ENCODE results near the gene KCNH1. TPM values are rescaled to one million over a fixed set of nuclear protein-coding genes. Genes with fewer than 3 reads are reported as not detected.

The KCNH1 gene
- total RNA-seq, 1 experiment from 2014 or later, result 0.17 TPM

GRCh38 chr1:210748796-210749195 lies 385.2 kb downstream of the KCNH1 start (continued):
- TF ChIP-seq E2F4 (CRISPR knock-in tag; IDR thresholded peaks at IDR 0.05; ENCODE audit: borderline replicate concordance, low read depth) (no peak), CBFB (CRISPR knock-in tag; IDR thresholded peaks at IDR 0.05; ENCODE audit: low read depth) (no peak), ZNF423 (CRISPR knock-in tag; IDR thresholded peaks at IDR 0.05) (no peak), ZNF671 (CRISPR knock-in tag; IDR thresholded peaks at IDR 0.05) (no peak), PREB (CRISPR knock-in tag; IDR thresholded peaks at IDR 0.05; ENCODE audit: borderline replicate concordance) (no peak), CDX4 (CRISPR knock-in tag; IDR thresholded peaks at IDR 0.05; ENCODE audit: borderline replicate concordance) (no peak), MYBL2 (CRISPR knock-in tag; IDR thresholded peaks at IDR 0.05) (no peak)

GRCh38 chr1:210747890-210748289 lies 386.1 kb downstream of the KCNH1 start:
- H3K27me3 Mint-ChIP-seq (ENCODE audit: low read depth), result no peaks in the 10 kb centered on the region; the same call in 1 of the 2 replicates
- POLR2A ChIA-PET, result no interaction called here
- no peaks in the 10 kb centered on the region for H3K4me1 Mint-ChIP-seq
- CTCF ChIA-PET, result no interaction called here
- no peaks in the 10 kb centered on the region for H3K36me3 Mint-ChIP-seq
- no peaks in the 10 kb centered on the region for H3K9me3 Mint-ChIP-seq
- H3K4me3 Mint-ChIP-seq, result no peak overlapping the region
- TF ChIP-seq FOXP4 (CRISPR knock-in tag; IDR thresholded peaks at IDR 0.05), result no peak
- TF ChIP-seq AFF4 (CRISPR knock-in tag; IDR thresholded peaks at IDR 0.05; ENCODE audit: borderline replicate concordance), result no peak
- TF ChIP-seq PREB (CRISPR knock-in tag; IDR thresholded peaks at IDR 0.05; ENCODE audit: borderline replicate concordance), result no peak
- TF ChIP-seq SP1 (CRISPR knock-in tag; conservative IDR thresholded peaks at IDR 0.05), result no peak
- TF ChIP-seq ATF3 (CRISPR knock-in tag; conservative IDR thresholded peaks at IDR 0.05), result no peak
- TF ChIP-seq E2F4 (CRISPR knock-in tag; IDR thresholded peaks at IDR 0.05; ENCODE audit: borderline replicate concordance, low read depth), result no peak
- no peak for TF ChIP-seq PRRX2 (CRISPR knock-in tag; IDR thresholded peaks at IDR 0.05)
- no peak for TF ChIP-seq ZNF532 (CRISPR knock-in tag; IDR thresholded peaks at IDR 0.05; ENCODE audit: borderline replicate concordance)
- TF ChIP-seq ZNF138 (CRISPR knock-in tag; conservative IDR thresholded peaks at IDR 0.05), result no peak
- TF ChIP-seq SMAD3 (CRISPR knock-in tag; IDR thresholded peaks at IDR 0.05; ENCODE audit: borderline replicate concordance), result no peak
- no peak for TF ChIP-seq GABPB1 (CRISPR knock-in tag; IDR thresholded peaks at IDR 0.05)
- no peak for TF ChIP-seq OVOL2 (CRISPR knock-in tag; IDR thresholded peaks at IDR 0.05; ENCODE audit: borderline replicate concordance)
- H3K27ac Mint-ChIP-seq, result no peak overlapping the region
- no peak for DNase-seq (ENCODE audit: low spot score)
- ATAC-seq, result no peak
